Progenitor cell of endocrine pancreas (in vitro differentiated cells): ENCODE data around the gene TNK2. TPM values are rescaled to one million over a fixed set of nuclear protein-coding genes. Genes with fewer than 3 reads are reported as not detected.

ENCODE experiments used
- DNase-seq: peaks from one replicate; pipeline ENCODE4 v3.0.0; 2021; ENCODE audit warnings: low spot score; ENCODE audit not compliant: unreplicated experiment
- H3K27ac Mint-ChIP-seq: 2 replicates; pipeline ENCODE4 v1.8.0; 2021; ENCODE audit warnings: mild to moderate bottlenecking, moderate library complexity, mixed read lengths
- H3K27me3 Mint-ChIP-seq: 2 replicates; pipeline ENCODE4 v1.8.0; 2021; ENCODE audit warnings: mixed read lengths
- H3K36me3 Mint-ChIP-seq: 2 replicates; pipeline ENCODE4 v1.8.0; 2022; ENCODE audit warnings: mixed read lengths; ENCODE audit not compliant: insufficient read depth
- H3K4me1 Mint-ChIP-seq: 2 replicates; pipeline ENCODE4 v1.8.0; 2021; ENCODE audit warnings: low read depth, mixed read lengths
- H3K4me3 Mint-ChIP-seq: 2 replicates; pipeline ENCODE4 v1.8.0; 2021; ENCODE audit warnings: low read depth, mild to moderate bottlenecking, moderate library complexity, mixed read lengths
- H3K9me3 Mint-ChIP-seq: 2 replicates; pipeline ENCODE4 v1.8.0; 2021; ENCODE audit warnings: low read depth, mixed read lengths
- CTCF ChIP-seq: fragments of 200-600 bp; sonication (generic); IDR thresholded peaks from one replicate; pipeline ENCODE4 v1.5.0; 2021; ENCODE audit warnings: antibody characterized with exemption, mild to moderate bottlenecking; ENCODE audit not compliant: unreplicated experiment
- total RNA-seq: library from RNA; stranded (reverse); gene quantifications from 2 replicates; pipeline ENCODE4 v1.2.1, GENCODE V29; 2021

TNK2 gene
- total RNA-seq, 1 donor from 2014 or later = 73.6 TPM

GRCh38 chr3:195897081-195897852, 11.1 kb downstream of the TNK2 start:
- Mint-ChIP-seq H3K36me3 (no peaks in the 10 kb centered on the region), H3K27ac (no peak overlapping the region), H3K4me1 (peaks cover 19% of the 10 kb centered on the region), H3K9me3 (no peaks in the 10 kb centered on the region), H3K27me3 (no peaks in the 10 kb centered on the region), H3K4me3 (peak overlapping the region; percentile 71)
- DNase-seq = no peak
- no peak for TF ChIP-seq CTCF

- peak overlapping the region; percentile 71 for H3K4me3 Mint-ChIP-seq
- no peaks in the 10 kb centered on the region for H3K9me3 Mint-ChIP-seq
- H3K27ac Mint-ChIP-seq = no peak overlapping the region
- peaks cover 19% of the 10 kb centered on the region for H3K4me1 Mint-ChIP-seq
- no peaks in the 10 kb centered on the region for H3K36me3 Mint-ChIP-seq
- DNase-seq = no peak
- H3K27me3 Mint-ChIP-seq = no peaks in the 10 kb centered on the region
- TF ChIP-seq CTCF = no peak
These were observed 11.8 kb downstream of the TNK2 start for GRCh38 chr3:195896361-195897080.

- Mint-ChIP-seq H3K36me3 (no peaks in the 10 kb centered on the region), H3K9me3 (no peaks in the 10 kb centered on the region), H3K4me3 (peak overlapping the region; percentile 71), H3K27me3 (no peaks in the 10 kb centered on the region), H3K27ac (no peak overlapping the region), H3K4me1 (peaks cover 19% of the 10 kb centered on the region)
- no peak for DNase-seq
- TF ChIP-seq CTCF = no peak
These were observed 12.4 kb downstream of the TNK2 start for GRCh38 chr3:195895861-195896360.

GRCh38 chr3:195895078-195895860, 13.1 kb downstream of the TNK2 start:
- no peaks in the 10 kb centered on the region for H3K36me3 Mint-ChIP-seq
- no peaks in the 10 kb centered on the region for H3K9me3 Mint-ChIP-seq
- TF ChIP-seq CTCF = no peak
- DNase-seq = peak; percentile 52
- peak overlapping the region; percentile 81 for H3K27ac Mint-ChIP-seq
- H3K4me1 Mint-ChIP-seq = peaks cover 19% of the 10 kb centered on the region
- H3K27me3 Mint-ChIP-seq = no peaks in the 10 kb centered on the region
- H3K4me3 Mint-ChIP-seq = peak overlapping the region; percentile 72

- DNase-seq = no peak
- Mint-ChIP-seq H3K4me1 (peaks cover 26% of the 10 kb centered on the region), H3K27ac (no peak overlapping the region), H3K9me3 (no peaks in the 10 kb centered on the region), H3K4me3 (peak overlapping the region; percentile 21), H3K36me3 (no peaks in the 10 kb centered on the region), H3K27me3 (no peaks in the 10 kb centered on the region)
- no peak for TF ChIP-seq CTCF
These were observed 14.4 kb downstream of the TNK2 start for GRCh38 chr3:195893916-195894465.
